GM23248 (cell line): ENCODE data around the gene TCEAL4. TPM values are rescaled to one million over a fixed set of nuclear protein-coding genes. Genes with fewer than 3 reads are reported as not detected.
A peak's percentile ranks its signal among the peaks of the same experiment; 100 is the strongest.

Experiments
- DNase-seq: peaks from one replicate; pipeline ENCODE4 v3.0.0-alpha.2; 2015
- H2AFZ ChIP-seq: fragments of 200-600 bp; sonication (generic); 2 replicates; pipeline ENCODE4 v1.6.1; 2016; ENCODE audit warnings: antibody characterized with exemption
- H3F3A ChIP-seq: fragments of 200-600 bp; sonication (generic); 2 replicates; pipeline ENCODE4 v1.6.1; 2016; ENCODE audit warnings: mild to moderate bottlenecking, antibody characterized with exemption, mixed run types; ENCODE audit not compliant: insufficient read depth
- H3K27ac ChIP-seq: fragments of 200-600 bp; sonication (generic); 2 replicates; pipeline ENCODE4 v1.5.1; 2016; ENCODE audit warnings: mild to moderate bottlenecking
- H3K27me3 ChIP-seq: fragments of 200-600 bp; sonication (generic); replicated peaks from 2 replicates; pipeline ENCODE4 v1.6.1; 2016; ENCODE audit warnings: mild to moderate bottlenecking; ENCODE audit not compliant: insufficient read depth
- H3K36me3 ChIP-seq: fragments of 200-600 bp; sonication (generic); 2 replicates; pipeline ENCODE4 v1.6.1; 2016; ENCODE audit warnings: low read depth, mild to moderate bottlenecking
- H3K4me1 ChIP-seq: fragments of 200-600 bp; sonication (generic); 2 replicates; pipeline ENCODE4 v1.6.1; 2016; ENCODE audit warnings: mild to moderate bottlenecking; ENCODE audit not compliant: insufficient read depth
- H3K4me2 ChIP-seq: fragments of 200-600 bp; sonication (generic); one replicate; pipeline ENCODE4 v1.6.1; 2016; ENCODE audit warnings: mild to moderate bottlenecking; ENCODE audit not compliant: unreplicated experiment
- H3K4me3 ChIP-seq: fragments of 200-600 bp; sonication (generic); 2 replicates; pipeline ENCODE4 v1.5.1; 2016; ENCODE audit warnings: mild to moderate bottlenecking
- H3K79me2 ChIP-seq: fragments of 200-600 bp; sonication (generic); 2 replicates; pipeline ENCODE4 v1.6.1; 2016; ENCODE audit warnings: mild to moderate bottlenecking; ENCODE audit not compliant: insufficient read depth
- H3K9ac ChIP-seq: fragments of 200-600 bp; sonication (generic); 2 replicates; pipeline ENCODE4 v1.6.1; 2016; ENCODE audit warnings: mild to moderate bottlenecking
- H3K9me2 ChIP-seq: fragments of 200-600 bp; sonication (generic); 2 replicates; pipeline ENCODE4 v1.6.1; 2016; ENCODE audit warnings: mixed run types, mild to moderate bottlenecking, moderate library complexity; ENCODE audit not compliant: insufficient read depth
- H3K9me3 ChIP-seq: fragments of 200-600 bp; sonication (generic); one replicate; pipeline ENCODE4 v1.6.1; 2017; ENCODE audit warnings: low read depth
- H4K20me1 ChIP-seq: fragments of 200-600 bp; sonication (generic); 2 replicates; pipeline ENCODE4 v1.6.0; 2016; ENCODE audit not compliant: insufficient read depth
- EZH2 ChIP-seq: fragments of 200-600 bp; sonication (generic); IDR thresholded peaks from 2 replicates; pipeline ENCODE4 v1.6.1; 2018; ENCODE audit warnings: antibody characterized with exemption, mild to moderate bottlenecking; ENCODE audit not compliant: insufficient read depth, poor library complexity, severe bottlenecking
- EZH2phosphoT487 ChIP-seq: fragments of 200-600 bp; sonication (generic); IDR thresholded peaks from 2 replicates; pipeline ENCODE4 v1.6.1; 2018; ENCODE audit warnings: antibody characterized with exemption, moderate library complexity, mild to moderate bottlenecking, low read depth; ENCODE audit not compliant: insufficient read depth
- WGBS, 2 experiments: methylation state at CpG; one replicate each; pipeline ENCODE4 v1.1.6; 2015 to 2017; ENCODE audit warnings: low lambda C conversion rate in 2 of 2, low coverage in 1 of 2; ENCODE audit errors: missing lambda C conversion rate in 2 of 2; 5-methylcytosine and 5-hydroxymethylcytosine counted together
- in situ Hi-C: fragments of 300-500 bp; cut with MboI; formaldehyde crosslinking; loops from 2 replicates; pipeline ENCODE4 v1.15.0; 2020
- polyA plus RNA-seq: library from polyadenylated mRNA; unstranded; fragments of >200 nt; fragmentation: Nextera tagmentation; extraction: Ambion mirVana; gene quantifications from 2 replicates; pipeline ENCODE4 v1.2.1, GENCODE V29; 2016
- total RNA-seq: library from RNA; depleted of rRNA; stranded (reverse); fragments of >200 nt; shearing (Covaris generic); gene quantifications from 2 replicates; pipeline ENCODE4 v1.2.3, GENCODE V29; 2014

Gene TCEAL4
- total and polyA plus RNA-seq, 2 experiments from 2014 or later, result 41.1 to 112 TPM

DNA sequence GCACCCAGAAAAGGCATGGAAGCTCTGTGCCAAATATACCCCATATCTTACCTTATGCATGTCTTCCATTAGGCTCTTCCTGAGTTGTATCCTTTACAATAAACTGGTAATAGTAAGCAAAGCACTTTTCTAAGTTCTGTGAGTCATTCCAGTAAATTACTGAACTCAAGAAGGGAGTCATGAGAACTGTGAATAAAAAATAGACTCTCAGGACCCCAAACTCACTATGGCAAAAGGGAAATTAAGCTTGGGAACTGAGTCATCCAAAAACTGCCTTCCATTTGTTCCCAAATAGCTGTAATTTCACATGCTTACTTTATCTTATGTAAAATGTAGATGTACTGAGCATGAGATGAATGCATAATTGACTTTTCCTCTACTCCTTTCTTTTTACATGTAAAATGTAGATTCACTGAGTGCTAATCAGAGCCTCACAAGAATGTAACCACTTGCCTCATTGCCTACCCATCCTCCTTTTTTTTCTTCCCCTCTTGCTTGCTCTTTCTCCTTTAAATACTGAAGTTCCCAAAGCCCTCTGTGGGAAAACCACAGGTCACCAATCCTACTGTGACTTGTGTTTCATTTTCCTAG lies 30.6 kb downstream of the TCEAL4 start:
- Histone ChIP-seq H3K4me1 (peaks cover 34% of the 10 kb centered on the region), H3K9me2 (no peaks in the 10 kb centered on the region), H2AFZ (no peak overlapping the region), H3K27me3 (no peaks in the 10 kb centered on the region), H3K4me3 (no peak overlapping the region), H3K9ac (no peak overlapping the region), H3K4me2 (peak overlapping the region; percentile 48), H3F3A (peaks cover 40% of the 10 kb centered on the region), H3K36me3 (no peaks in the 10 kb centered on the region), H3K27ac (peak overlapping the region; percentile 53), H3K79me2 (peaks cover 16% of the 10 kb centered on the region), H3K9me3 (no peaks in the 10 kb centered on the region), H4K20me1 (no peaks in the 10 kb centered on the region)
- peak; percentile 36 for DNase-seq
- no peak for TF ChIP-seq EZH2phosphoT487
- no peak for TF ChIP-seq EZH2
- in situ Hi-C loops, result no loop called here

GRCh38 chrX:103616676-103617186 lies 31.4 kb downstream of the TCEAL4 start:
- H2AFZ ChIP-seq, result no peak overlapping the region
- no peak overlapping the region for H3K9ac ChIP-seq
- no peaks in the 10 kb centered on the region for H3K27me3 ChIP-seq
- TF ChIP-seq EZH2phosphoT487, result no peak
- no peak for TF ChIP-seq EZH2
- H3K4me2 ChIP-seq, result no peak overlapping the region
- peak; percentile 42 for DNase-seq
- H4K20me1 ChIP-seq, result no peaks in the 10 kb centered on the region
- H3K79me2 ChIP-seq, result peaks cover 16% of the 10 kb centered on the region
- H3K9me2 ChIP-seq, result no peaks in the 10 kb centered on the region
- H3K36me3 ChIP-seq, result no peaks in the 10 kb centered on the region
- peaks cover 40% of the 10 kb centered on the region for H3F3A ChIP-seq
- H3K27ac ChIP-seq, result peak overlapping the region; percentile 53; the same call in 1 of the 2 replicates
- H3K4me3 ChIP-seq, result no peak overlapping the region
- in situ Hi-C loops, result no loop called here
- H3K4me1 ChIP-seq, result peaks cover 34% of the 10 kb centered on the region
- WGBS, 2 experiments, result 0 to 8% methylated on average over 1 of the region's 1 CpG
- no peaks in the 10 kb centered on the region for H3K9me3 ChIP-seq

- Histone ChIP-seq H3K9me2 (no peaks in the 10 kb centered on the region), H3K36me3 (no peaks in the 10 kb centered on the region), H3K4me2 (no peak overlapping the region), H3K9me3 (no peaks in the 10 kb centered on the region), H3K4me3 (no peak overlapping the region), H4K20me1 (no peaks in the 10 kb centered on the region), H3K27ac (no peak overlapping the region), H3K9ac (no peak overlapping the region), H3K27me3 (no peaks in the 10 kb centered on the region), H2AFZ (no peak overlapping the region), H3F3A (peaks cover 6% of the 10 kb centered on the region; the same call in 1 of the 2 replicates), H3K4me1 (peaks cover 12% of the 10 kb centered on the region), H3K79me2 (peaks cover 17% of the 10 kb centered on the region)
- WGBS, 2 experiments, result 94 to 98% methylated on average over 4 of the region's 4 CpGs
- TF ChIP-seq EZH2, result no peak
- TF ChIP-seq EZH2phosphoT487, result no peak
- no peak for DNase-seq
- in situ Hi-C loops, result no loop called here
Measured at GRCh38 chrX:103624111-103624510, 38.8 kb downstream of the TCEAL4 start.

- DNase-seq, result peak; percentile 69
- Histone ChIP-seq H3K4me1 (peaks cover 18% of the 10 kb centered on the region), H3K4me3 (no peak overlapping the region), H2AFZ (no peak overlapping the region), H3K36me3 (no peaks in the 10 kb centered on the region), H3K27ac (peak overlapping the region; percentile 54), H3K9me3 (no peaks in the 10 kb centered on the region), H3K27me3 (no peaks in the 10 kb centered on the region), H3K79me2 (peaks cover 10% of the 10 kb centered on the region), H3K9ac (0 out of 2 replicates have a peak overlapping the region, but pooled peaks have one; percentile 21), H4K20me1 (no peaks in the 10 kb centered on the region), H3K9me2 (no peaks in the 10 kb centered on the region), H3K4me2 (peak overlapping the region; percentile 12), H3F3A (peaks cover 6% of the 10 kb centered on the region; the same call in 1 of the 2 replicates)
- in situ Hi-C loops, result no loop called here
- TF ChIP-seq EZH2phosphoT487, result no peak
- TF ChIP-seq EZH2, result no peak
Measured at GRCh38 chrX:103626855-103627254, 41.5 kb downstream of the TCEAL4 start.
